HepG2 (cell line): Measurements from ENCODE around the gene COBLL1. TPM values are rescaled to one million over a fixed set of nuclear protein-coding genes. Genes with fewer than 3 reads are reported as not detected.
A peak's percentile ranks its signal among the peaks of the same experiment; 100 is the strongest.

Experiments used
- ATAC-seq: fragments of 200-7000 bp; cut with Tn5 transposase; 3 replicates; pipeline ENCODE4 v1.9.1; 2020; ENCODE audit warnings: mild to moderate bottlenecking, moderate library complexity
- BruUV-seq: library from RNA; stranded (reverse); fragments of 400-500 nt; replicated peaks from 2 replicates; lab custom pipeline; 2021; lab: Mats Ljungman, UMichigan
- CTCF ChIA-PET: fragments of 300-600 bp; formaldehyde crosslinking; extraction: SDS; loops from one replicate; lab custom pipeline; 2021; ENCODE audit warnings: low total read pairs, inconsistent platforms, low intra/inter-chr PET ratio; lab: Yijun Ruan, JAX
- POLR2A ChIA-PET: fragments of 350-600 bp; sonication (Branson Sonifier 250); formaldehyde crosslinking; loops from one replicate; lab custom pipeline; 2020; ENCODE audit warnings: antibody characterized with exemption, inconsistent platforms; lab: Yijun Ruan, JAX
- DNase-seq: peaks from one replicate; pipeline ENCODE4 v3.0.0-alpha.2; 2015; ENCODE audit warnings: low spot score
- FAIRE-seq: peaks from 3 replicates; lab custom pipeline; 2011; peaks lifted over from hg19 to GRCh38; lab: Jason Lieb, UNC
- H2AFZ ChIP-seq: one replicate; pipeline ENCODE4 v1.6.1; 2011; ENCODE audit warnings: low read length, inconsistent platforms
- H3K27ac ChIP-seq: fragments of 300-600 bp; 3 replicates; pipeline ENCODE4 v1.8.0; 2011; ENCODE audit warnings: mixed run types, mild to moderate bottlenecking, mixed read lengths, low read length, inconsistent platforms; ENCODE audit not compliant: insufficient read depth; ENCODE audit errors: extremely low read length
- H3K27me3 ChIP-seq, 2 experiments: fragments of 200-600 bp in 1 of 2; 2 replicates in 1 of 2; 3 replicates in 1 of 2; pipeline versions ENCODE4 v1.6.0 to v1.8.0; 2011; ENCODE audit warnings: low read length in 2 of 2, mild to moderate bottlenecking in 2 of 2, moderate library complexity in 2 of 2, inconsistent platforms in 1 of 2; ENCODE audit not compliant: insufficient read depth in 2 of 2, control insufficient read depth in 1 of 2
- H3K36me3 ChIP-seq, 2 experiments: fragments of 200-600 bp in 1 of 2; replicated peaks in 1 of 2; 2 replicates in 1 of 2; 3 replicates in 1 of 2; pipeline versions ENCODE4 v1.5.1 to v1.8.0; 2011; ENCODE audit warnings: low read length in 2 of 2, inconsistent platforms in 1 of 2; ENCODE audit not compliant: insufficient read depth in 2 of 2, control insufficient read depth in 1 of 2
- H3K4me1 ChIP-seq: 2 replicates; pipeline ENCODE4 v1.5.1; 2012; ENCODE audit warnings: low read length, inconsistent platforms; ENCODE audit not compliant: insufficient read depth
- H3K4me2 ChIP-seq: 2 replicates; pipeline ENCODE4 v1.6.0; 2011; ENCODE audit warnings: low read depth, low read length, inconsistent platforms
- H3K4me3 ChIP-seq, 3 experiments: fragments of 200-600 bp in 1 of 3; sonication (generic), shearing (Covaris generic) in 1 of 3; replicated peaks in 1 of 3; 2 replicates each; pipeline ENCODE4 v1.5.1; 2011 to 2016; ENCODE audit warnings: low read length in 3 of 3, inconsistent platforms in 2 of 3, low read depth in 2 of 3, mild to moderate bottlenecking in 2 of 3, control low read depth in 1 of 3, mixed read lengths in 1 of 3; ENCODE audit not compliant: insufficient read depth in 1 of 3
- H3K79me2 ChIP-seq: one replicate; pipeline ENCODE4 v1.6.1; 2011; ENCODE audit warnings: low read length, inconsistent platforms; ENCODE audit not compliant: insufficient read depth
- H3K9ac ChIP-seq: 2 replicates; pipeline ENCODE4 v1.6.0; 2011; ENCODE audit warnings: mild to moderate bottlenecking, low read depth, low read length, inconsistent platforms; ENCODE audit not compliant: insufficient read depth
- H3K9me3 ChIP-seq: 2 replicates; pipeline ENCODE4 v1.5.1; 2012; ENCODE audit warnings: mild to moderate bottlenecking, low read length
- H4K20me1 ChIP-seq: 2 replicates; pipeline ENCODE4 v1.6.0; 2011; ENCODE audit warnings: inconsistent platforms, mild to moderate bottlenecking, low read length, moderate library complexity; ENCODE audit not compliant: insufficient read depth
- ATF4 ChIP-seq, 2 experiments: fragments of 450-650 bp in 1 of 2; sonication (generic) in 1 of 2; formaldehyde crosslinking; IDR thresholded peaks; 2 replicates each; pipeline versions ENCODE4 v1.5.0 to v1.8.0; 2020 to 2022; ENCODE audit warnings: mild to moderate bottlenecking in 1 of 2, missing genetic modification reagents in 1 of 2
- BCL6 ChIP-seq: IDR thresholded peaks from 2 replicates; pipeline ENCODE4 v1.6.1; 2016; ENCODE audit warnings: missing genetic modification reagents, missing compliant biosample characterization
- CCDC6 ChIP-seq: sonication (generic); formaldehyde crosslinking; IDR thresholded peaks from 2 replicates; pipeline ENCODE4 v1.8.1; 2022; ENCODE audit warnings: mild to moderate bottlenecking, missing genetic modification reagents, moderate library complexity
- CEBPG ChIP-seq: IDR thresholded peaks from 2 replicates; pipeline ENCODE4 v1.6.1; 2016
- HBP1 ChIP-seq: IDR thresholded peaks from 2 replicates; pipeline ENCODE4 v1.6.1; 2016; ENCODE audit warnings: low read depth, control low read depth
- HIVEP1 ChIP-seq: sonication (generic); formaldehyde crosslinking; IDR thresholded peaks from 2 replicates; pipeline ENCODE4 v1.4.0; 2020; ENCODE audit warnings: mild to moderate bottlenecking, missing genetic modification reagents
- ZNF121 ChIP-seq: sonication (generic); formaldehyde crosslinking; IDR thresholded peaks from 2 replicates; pipeline ENCODE4 v1.5.0; 2020; ENCODE audit warnings: mild to moderate bottlenecking, missing genetic modification reagents
- ZNF160 ChIP-seq: sonication (generic); formaldehyde crosslinking; IDR thresholded peaks from 2 replicates; pipeline ENCODE4 v1.8.0; 2022; ENCODE audit warnings: mild to moderate bottlenecking, inconsistent platforms, missing genetic modification reagents
- ZNF18 ChIP-seq: sonication (generic); formaldehyde crosslinking; IDR thresholded peaks from 2 replicates; pipeline ENCODE4 v1.8.0; 2022; ENCODE audit warnings: mild to moderate bottlenecking, missing genetic modification reagents; ENCODE audit not compliant: insufficient replicate concordance
- ZNF331 ChIP-seq: sonication (generic); formaldehyde crosslinking; IDR thresholded peaks from 2 replicates; pipeline ENCODE4 v1.4.0; 2020; ENCODE audit warnings: missing genetic modification reagents
- ZNF644 ChIP-seq: IDR thresholded peaks from 2 replicates; pipeline ENCODE4 v1.6.1; 2016; ENCODE audit warnings: low read depth
- ZNF691 ChIP-seq: sonication (generic); formaldehyde crosslinking; IDR thresholded peaks from 2 replicates; pipeline ENCODE4 v1.4.0; 2020; ENCODE audit warnings: missing genetic modification reagents, low read depth, mild to moderate bottlenecking, borderline replicate concordance
- WGBS: methylation state at CpG from one replicate; pipeline ENCODE4 v1.1.6; 2017; ENCODE audit warnings: low lambda C conversion rate; 5-methylcytosine and 5-hydroxymethylcytosine counted together
- in situ Hi-C: cut with HindIII; loops from 2 replicates; pipeline ENCODE4 v1.10.0; 2017; ENCODE audit warnings: low pct_unique_long_range_greater_than_20kb; ENCODE audit not compliant: extremely low pct_ligation_motif_present
- intact Hi-C: fragments of 100-400 bp; cut with micrococcal nuclease; formaldehyde crosslinking; loops from one replicate; pipeline ENCODE4 v1.10.0; 2022; ENCODE audit not compliant: unreplicated experiment
- polyA plus RNA-seq, 8 experiments: library from polyadenylated mRNA; depleted of rRNA in 3 of 8; stranded (reverse) in 7 of 8; unstranded in 1 of 8; fragments of >200 nt; fragmentation: Illumina TruSeq in 4 of 8; extraction: Trizol in 4 of 8; gene quantifications; 2 replicates each; pipeline versions ENCODE4 v1.2.1 to v1.2.3, GENCODE V29; 2011 to 2016; ENCODE audit warnings: low read depth in 4 of 8, missing spikeins in 1 of 8, mixed read lengths in 1 of 8; ENCODE audit not compliant: insufficient read depth in 1 of 8
- total RNA-seq, 5 experiments: library from RNA; depleted of rRNA; stranded (reverse); fragments of >200 nt; fragmentation: Illumina TruSeq; extraction: Trizol; gene quantifications; 2 replicates each; pipeline ENCODE4 v1.2.3, GENCODE V29; 2016; ENCODE audit warnings: low read depth in 1 of 5

COBLL1 gene
- total and polyA plus RNA-seq, 2 of the 13 experiments (the other 11 are each of a cell fraction or from before 2014, with no cell fraction given): 32.6 to 86.8 TPM

- Histone ChIP-seq H3K27me3 (no peaks in the 10 kb centered on the region; a peak in 1 of 5 replicates), H3K9ac (no peak overlapping the region), H3K27ac (no peak overlapping the region), H3K4me3 (no peak overlapping the region)
- intact Hi-C loops: no loop called here
- CTCF ChIA-PET: no interaction called here
- FAIRE-seq (no peak), ATAC-seq (no peak)
- no peak for TF ChIP-seq ZNF691 (CRISPR knock-in tag)
- peak; percentile 28 for TF ChIP-seq ZNF18 (CRISPR knock-in tag)
- TF ChIP-seq, all 625 proteins: peak for 1
- peaks cover 11% of the 10 kb centered on the region for H3K79me2 ChIP-seq
- no peaks in the 10 kb centered on the region for H3K36me3 ChIP-seq
- peaks cover 23% of the 10 kb centered on the region for H3K4me1 ChIP-seq
- H3K9me3 ChIP-seq: no peaks in the 10 kb centered on the region
- in situ Hi-C loops: no loop called here
- H4K20me1 ChIP-seq: no peaks in the 10 kb centered on the region
- POLR2A ChIA-PET: no interaction called here
- H3K4me2 ChIP-seq: no peak overlapping the region
- no TSS peak for BruUV-seq
- DNase-seq: no peak
- H2AFZ ChIP-seq: no peak overlapping the region
- WGBS: 80% methylated on average over 2 of the region's 2 CpGs
These were observed 4.7 kb upstream of the COBLL1 start for GRCh38 chr2:164846276-164846675.

- 91% methylated on average over 1 of the region's 1 CpG for WGBS
- Histone ChIP-seq H2AFZ (no peak overlapping the region), H3K36me3 (no peaks in the 10 kb centered on the region), H3K4me2 (peak overlapping the region; percentile 5; the same call in 1 of the 2 replicates), H3K9ac (no peak overlapping the region), H3K4me1 (peaks cover 29% of the 10 kb centered on the region), H3K27ac (peak overlapping the region; percentile 37), H3K27me3 (no peaks in the 10 kb centered on the region; a peak in 1 of 5 replicates), H3K9me3 (no peaks in the 10 kb centered on the region), H4K20me1 (no peaks in the 10 kb centered on the region), H3K4me3 (peak overlapping the region in 1 of 3 experiments; percentile 89; a peak in 2 of 6 replicates), H3K79me2 (peaks cover 36% of the 10 kb centered on the region)
- BruUV-seq: no TSS peak
- no peak for FAIRE-seq
- intact Hi-C loops (loop anchor here (5.0 kb wide), 1 partner anchor 54 kb away; no protein-coding TSS in a partner anchor), in situ Hi-C loops (loop anchor here (5.0 kb wide), 2 partner anchors 69 to 106 kb away; no protein-coding TSS in a partner anchor)
- POLR2A ChIA-PET: interaction anchor here (0.7 to 5.9 kb wide), 6 partner anchors 15 to 70 kb away, joined by 3 to 71 read pairs (median 3); no protein-coding TSS in a partner anchor
- DNase-seq: peak; percentile 42
- CTCF ChIA-PET: interaction anchor here (1.0 to 2.8 kb wide), 2 partner anchors 70 to 74 kb away, joined by 3 to 14 read pairs; no protein-coding TSS in a partner anchor
- no peak for ATAC-seq
- no peak for TF ChIP-seq HIVEP1 (CRISPR knock-in tag)
- TF ChIP-seq ZNF160 (CRISPR knock-in tag): no peak
- TF ChIP-seq ZNF331: 0 out of 2 replicates have a peak, but pooled peaks have one; percentile 7
- TF ChIP-seq HBP1 (CRISPR knock-in tag): no peak
- TF ChIP-seq BCL6 (CRISPR knock-in tag): 0 out of 2 replicates have a peak, but pooled peaks have one; percentile 25
- TF ChIP-seq CCDC6: no peak
- TF ChIP-seq ATF4 (CRISPR knock-in tag; IDR thresholded peaks at IDR 0.05): peak in 1 of 2 experiments; percentile 66; a peak in 2 of 4 replicates
- TF ChIP-seq ZNF121 (CRISPR knock-in tag): no peak
- TF ChIP-seq ZNF644 (CRISPR knock-in tag): no peak
- peak; percentile 70 for TF ChIP-seq CEBPG (CRISPR knock-in tag)
These were observed 1.8 kb upstream of the COBLL1 start for GRCh38 chr2:164843346-164843911.
